Activated CD4-positive, alpha-beta T cell treated with anti-CD3 and anti-CD28 coated beads, Interleukin-2, amount 50 U/mL, for 1 hour (primary cell): Measurements from ENCODE around the gene OR8B8.
"Not testable (repeated sequence)": the region's sequence is repeated elsewhere in the genome, so short reads cannot be mapped to it uniquely, and the experiment has no call there.

Experiments used
- DNase-seq: peaks from one replicate; pipeline ENCODE4 v3.0.0-alpha.2; 2020

Gene OR8B8

GRCh38 chr11:124441081-124441480 is 4.4 kb downstream of the OR8B8 start:
- no peak for DNase-seq

GRCh38 chr11:124440608-124441007 is 4.9 kb downstream of the OR8B8 start:
- no peak for DNase-seq

GRCh38 chr11:124434699-124435098 is 10.8 kb downstream of the OR8B8 start:
- DNase-seq = no peak

- no peak for DNase-seq
Observed at GRCh38 chr11:124429599-124429998, 15.9 kb downstream of the OR8B8 start.

GRCh38 chr11:124424384-124424921 is 21.0 kb downstream of the OR8B8 start, which contains the start of gene OR8B4:
TSS of gene OR8B4 (minus strand) at chr11:124424871. CDS start at chr11:124424871, 0 bp downstream.
- DNase-seq = no peak

- no peak for DNase-seq
Observed at GRCh38 chr11:124421043-124421442, 24.5 kb downstream of the OR8B8 start.

- no peak for DNase-seq
Observed at GRCh38 chr11:124415356-124415923, 30.1 kb downstream of the OR8B8 start.

- DNase-seq = no peak
Observed at GRCh38 chr11:124409906-124410305, 35.6 kb downstream of the OR8B8 start.

GRCh38 chr11:124405581-124405980 is 39.9 kb downstream of the OR8B8 start:
- DNase-seq = no peak

- not testable (repeated sequence) for DNase-seq
Observed at GRCh38 chr11:124403186-124403585, 42.3 kb downstream of the OR8B8 start.

- DNase-seq = peak; percentile 21
Observed at GRCh38 chr11:124402326-124402922, 43.1 kb downstream of the OR8B8 start.

GRCh38 chr11:124398924-124399323 is 46.6 kb downstream of the OR8B8 start, which contains the start of gene OR8B3:
TSS of gene OR8B3 (minus strand) at chr11:124399024. CDS start at chr11:124397351, 1,673 bp downstream.
- DNase-seq = no peak

GRCh38 chr11:124396847-124397246 is 48.6 kb downstream of the OR8B8 start:
- DNase-seq = not testable (repeated sequence)

GRCh38 chr11:124394408-124394807 is 51.1 kb downstream of the OR8B8 start:
- DNase-seq = no peak
